Astrocyte of the cerebellum (primary cell): ENCODE data around the gene NACC1.
"Not testable (repeated sequence)": the region's sequence is repeated elsewhere in the genome, so short reads cannot be mapped to it uniquely, and the experiment has no call there.

Experiments used
- DNase-seq: peaks from one replicate; pipeline ENCODE4 v3.0.0-alpha.2; 2011; ENCODE audit warnings: low read depth
- H3K4me3 ChIP-seq: 2 replicates; pipeline ENCODE4 v1.5.1; 2011; ENCODE audit warnings: mild to moderate bottlenecking, low read depth, low read length, moderate library complexity
- CTCF ChIP-seq: IDR thresholded peaks from 2 replicates; pipeline ENCODE4 v1.5.1; 2012; ENCODE audit warnings: low read length, low read depth, moderate library complexity, mild to moderate bottlenecking; ENCODE audit errors: missing control alignments
- in situ Hi-C: cut with HindIII; loops from 2 replicates; pipeline ENCODE4 v1.10.0; 2017; ENCODE audit warnings: low sequenced_read_pairs

NACC1 gene

DNA sequence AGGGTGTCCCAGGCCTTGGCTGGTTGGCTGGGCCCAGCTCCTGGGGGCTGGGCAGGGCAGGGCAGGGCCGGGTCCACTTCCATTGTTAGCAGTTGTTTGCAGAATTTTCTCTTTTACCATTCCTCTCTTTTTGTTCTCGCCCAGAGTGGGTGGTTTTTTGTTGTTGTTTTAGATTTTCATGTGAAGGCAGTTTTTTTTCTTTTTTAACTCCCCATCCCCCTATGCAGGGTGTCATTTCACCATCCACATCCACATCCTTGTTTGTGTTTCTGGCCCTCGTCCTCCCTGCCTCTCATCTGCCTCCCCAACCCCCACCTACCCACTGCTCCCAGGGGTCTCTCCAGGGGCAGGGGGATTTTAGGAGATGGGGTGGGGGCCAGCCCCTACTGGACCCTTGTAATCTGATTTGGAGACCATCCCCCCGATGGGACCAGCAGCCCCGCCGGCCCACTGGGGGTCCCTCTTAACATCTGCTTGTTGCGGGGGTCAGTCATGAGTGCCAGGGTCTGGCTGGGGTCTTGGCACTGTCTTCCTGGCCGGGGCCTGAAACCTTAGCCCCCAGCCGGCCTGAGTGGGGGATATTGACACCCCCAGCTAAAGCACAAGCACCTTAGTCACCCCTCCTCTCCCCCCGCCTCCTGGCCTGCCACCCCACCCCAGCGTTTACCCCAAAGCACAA lies 21.7 kb downstream of the NACC1 start:
- in situ Hi-C loops, result no loop called here
- no peak overlapping the region for H3K4me3 ChIP-seq
- DNase-seq, result no peak
- TF ChIP-seq CTCF, result no peak

GRCh38 chr19:13146763-13147563 lies 28.9 kb downstream of the NACC1 start:
- no peak for TF ChIP-seq CTCF
- no peak for DNase-seq
- H3K4me3 ChIP-seq, result no peak overlapping the region
- in situ Hi-C loops, result no loop called here

- in situ Hi-C loops, DNase-seq: not testable (repeated sequence)
- peak overlapping the region; percentile 95 for H3K4me3 ChIP-seq
These were observed 31.1 kb downstream of the NACC1 start for GRCh38 chr19:13149173-13149627.

- in situ Hi-C loops, result no loop called here
- no peak for TF ChIP-seq CTCF
- peak overlapping the region; percentile 95 for H3K4me3 ChIP-seq
- no peak for DNase-seq
These were observed 31.6 kb downstream of the NACC1 start for GRCh38 chr19:13149628-13150186.

GRCh38 chr19:13150187-13150930 lies 32.3 kb downstream of the NACC1 start, which contains the start of the genes IER2 and STX10:
IER2 (plus strand) TSS chr19:13150411; CDS start chr19:13153187, 2,776 bp downstream.
STX10 (minus strand) TSS chr19:13150375; CDS start chr19:13150173, 202 bp downstream.
- peak; percentile 49 for TF ChIP-seq CTCF
- in situ Hi-C loops, result no loop called here
- peak; percentile 71 for DNase-seq
- peak within 1 kb of the TSS; percentile 95 for H3K4me3 ChIP-seq

- no peak for TF ChIP-seq CTCF
- in situ Hi-C loops, result no loop called here
- H3K4me3 ChIP-seq, result peak overlapping the region; percentile 95
- DNase-seq, result no peak
These were observed 33.0 kb downstream of the NACC1 start for GRCh38 chr19:13150931-13151604.
